ENCODE results near the gene BPIFB1.

The BPIFB1 gene

GRCh38 chr20:33282991-33283555 lies at the start of gene BPIFB1:
BPIFB1 (plus strand) TSS chr20:33283214; CDS start chr20:33286074, 2,860 bp downstream.
- DNase-seq (ENCODE audit: low spot score): no peak

- no peak for DNase-seq (ENCODE audit: low spot score)
Measured at GRCh38 chr20:33234050-33234449, 49.0 kb upstream of the BPIFB1 start.

GRCh38 chr20:33235696-33236095 lies 47.3 kb upstream of the BPIFB1 start, which contains the start of gene BPIFA1:
BPIFA1 (plus strand) TSS chr20:33235996; CDS start chr20:33237712, 1,716 bp downstream.
- DNase-seq (ENCODE audit: low spot score): no peak

- DNase-seq (ENCODE audit: low spot score): no peak
Measured at GRCh38 chr20:33236351-33236750, 46.7 kb upstream of the BPIFB1 start.

GRCh38 chr20:33237989-33238388 lies 45.0 kb upstream of the BPIFB1 start:
- DNase-seq (ENCODE audit: low spot score): no peak

- DNase-seq (ENCODE audit: low spot score): no peak
Measured at GRCh38 chr20:33239418-33239817, 43.6 kb upstream of the BPIFB1 start.

- no peak for DNase-seq (ENCODE audit: low spot score)
Measured at GRCh38 chr20:33239979-33240736, 42.9 kb upstream of the BPIFB1 start.

GRCh38 chr20:33240923-33241322 lies 42.1 kb upstream of the BPIFB1 start:
- DNase-seq (ENCODE audit: low spot score): no peak

GRCh38 chr20:33242319-33243100 lies 40.5 kb upstream of the BPIFB1 start:
- DNase-seq (ENCODE audit: low spot score): no peak

GRCh38 chr20:33246077-33246476 lies 36.9 kb upstream of the BPIFB1 start:
- no peak for DNase-seq (ENCODE audit: low spot score)

- DNase-seq (ENCODE audit: low spot score): no peak
Measured at GRCh38 chr20:33249456-33249855, 33.6 kb upstream of the BPIFB1 start.

- DNase-seq (ENCODE audit: low spot score): no peak
Measured at GRCh38 chr20:33250666-33251065, 32.3 kb upstream of the BPIFB1 start.

- no peak for DNase-seq (ENCODE audit: low spot score)
Measured at GRCh38 chr20:33251496-33251895, 31.5 kb upstream of the BPIFB1 start.

GRCh38 chr20:33252460-33252859 lies 30.6 kb upstream of the BPIFB1 start:
- DNase-seq (ENCODE audit: low spot score): no peak

GRCh38 chr20:33255005-33255404 lies 28.0 kb upstream of the BPIFB1 start:
- no peak for DNase-seq (ENCODE audit: low spot score)

- no peak for DNase-seq (ENCODE audit: low spot score)
Measured at GRCh38 chr20:33257237-33257636, 25.8 kb upstream of the BPIFB1 start.

GRCh38 chr20:33259371-33259770 lies 23.6 kb upstream of the BPIFB1 start:
- DNase-seq (ENCODE audit: low spot score): no peak

- no peak for DNase-seq (ENCODE audit: low spot score)
Measured at GRCh38 chr20:33261465-33261864, 21.5 kb upstream of the BPIFB1 start.

- no peak for DNase-seq (ENCODE audit: low spot score)
Measured at GRCh38 chr20:33262658-33263065, 20.4 kb upstream of the BPIFB1 start.

- no peak for DNase-seq (ENCODE audit: low spot score)
Measured at GRCh38 chr20:33263784-33264183, 19.2 kb upstream of the BPIFB1 start.

- no peak for DNase-seq (ENCODE audit: low spot score)
Measured at GRCh38 chr20:33267701-33268100, 15.3 kb upstream of the BPIFB1 start.

- no peak for DNase-seq (ENCODE audit: low spot score)
Measured at GRCh38 chr20:33272155-33272873, 10.7 kb upstream of the BPIFB1 start.

Measured in hepatic stellate cell (primary cell).